ENCODE measurements around the gene SV2B.

- TF ChIP-seq CTCF (IDR thresholded peaks at IDR 0.05) (no peak), ZFX (IDR thresholded peaks at IDR 0.05; ENCODE audit: borderline replicate concordance) (no peak)
Observed at GRCh38 chr15:91228383-91228782, 128.3 kb downstream of the SV2B start.

Data from 22Rv1 (cell line).